Stimulated activated CD8-positive, alpha-beta memory T cell treated with anti-CD3 and anti-CD28 coated beads, Interleukin-4, amount 100 ng/mL, for 4 hours (primary cell): ENCODE data around the gene ROBO3.

Experiments used
- DNase-seq, 2 donors: peaks; one replicate each; pipeline ENCODE4 v3.0.0-alpha.2; 2020; ENCODE audit warnings: low read depth in 2 of 2, low spot score in 1 of 2

The ROBO3 gene

DNA sequence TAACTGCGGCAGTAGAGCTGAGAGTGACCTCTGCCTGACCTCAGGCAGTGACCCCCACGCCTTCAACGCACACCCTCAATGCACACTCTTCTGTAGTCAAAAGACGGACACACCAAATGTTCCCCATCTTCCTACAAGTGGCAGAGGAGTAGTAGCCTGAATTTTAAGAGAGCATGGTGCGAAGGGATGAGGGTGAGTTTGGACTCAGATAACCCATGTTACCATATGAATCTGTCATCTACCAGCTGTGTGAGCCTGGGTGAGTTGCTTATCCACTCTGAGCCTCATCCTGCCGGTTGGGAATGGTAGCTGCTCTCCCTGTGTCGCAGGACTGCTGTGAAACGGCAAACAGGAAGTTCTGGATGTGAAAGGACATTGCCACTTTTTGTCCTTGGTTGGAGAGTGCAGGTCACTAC is 20.6 kb upstream of the ROBO3 start:
- DNase-seq = no peak

DNA sequence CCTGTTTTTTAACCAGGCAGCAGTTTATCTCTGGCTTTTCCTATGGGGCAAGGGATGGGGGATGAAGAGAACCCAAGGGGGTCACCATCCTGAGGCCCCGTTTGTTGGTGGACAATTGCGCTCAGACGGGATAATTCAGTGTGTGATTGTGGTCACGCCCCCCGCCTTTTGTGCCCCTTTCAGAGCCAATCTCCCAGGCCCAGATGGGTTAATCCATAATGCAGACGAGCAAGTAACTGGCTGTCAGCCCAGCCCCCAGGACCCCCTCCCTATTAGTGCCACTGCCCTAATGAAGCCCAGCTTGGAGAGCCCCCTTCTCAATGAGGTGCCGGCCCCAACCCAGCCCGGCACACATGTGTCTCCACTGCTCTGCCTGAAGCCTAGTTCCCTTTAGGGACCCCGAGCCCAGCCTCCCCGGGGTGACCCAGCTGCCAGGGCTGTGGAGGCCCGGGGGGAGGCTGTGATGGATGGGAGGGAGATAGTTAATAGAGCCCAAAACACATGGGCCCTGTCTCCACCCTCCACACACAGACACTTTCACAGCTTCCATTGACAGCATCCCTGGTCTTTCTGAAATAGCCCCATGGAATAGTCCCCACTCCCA is 19.1 kb upstream of the ROBO3 start:
- no peak for DNase-seq

DNA sequence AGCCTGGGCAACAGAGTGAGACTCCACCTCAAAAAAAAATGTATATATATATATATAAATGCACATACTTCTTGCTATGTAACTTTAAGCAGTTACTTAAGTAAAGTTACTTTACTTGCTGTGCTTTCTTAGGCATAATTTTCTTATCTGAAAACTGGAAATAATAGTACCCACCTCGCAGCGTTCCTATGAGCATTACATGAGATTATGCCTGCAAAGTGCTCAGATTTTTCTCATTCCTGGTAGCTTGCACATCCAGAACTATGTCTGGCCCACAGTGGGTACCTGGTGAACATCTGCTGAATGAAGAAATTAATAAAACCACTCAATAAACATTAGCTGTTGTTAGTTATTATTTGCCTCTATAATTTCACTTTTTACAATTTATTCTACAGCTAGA is 6.1 kb upstream of the ROBO3 start:
- no peak for DNase-seq

DNA sequence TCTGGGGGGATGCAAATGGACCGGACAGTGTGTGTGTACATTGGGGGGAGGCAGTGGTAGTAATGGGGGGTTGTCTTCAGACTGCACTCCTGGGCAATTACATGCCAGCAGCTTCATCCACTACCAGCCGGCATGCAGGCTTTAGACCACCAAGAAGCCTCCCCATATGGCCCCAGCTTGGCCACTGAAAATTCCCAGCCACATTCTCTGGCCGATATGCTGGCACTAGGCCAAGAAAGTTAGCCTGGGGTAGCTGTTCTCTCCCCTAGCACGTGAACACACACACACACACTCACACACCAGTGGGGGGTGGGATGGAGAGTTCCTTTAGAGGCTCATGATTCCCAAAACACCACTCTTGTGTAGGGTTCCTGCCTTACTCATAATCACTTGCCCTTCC is 3.6 kb upstream of the ROBO3 start:
- no peak for DNase-seq

DNA sequence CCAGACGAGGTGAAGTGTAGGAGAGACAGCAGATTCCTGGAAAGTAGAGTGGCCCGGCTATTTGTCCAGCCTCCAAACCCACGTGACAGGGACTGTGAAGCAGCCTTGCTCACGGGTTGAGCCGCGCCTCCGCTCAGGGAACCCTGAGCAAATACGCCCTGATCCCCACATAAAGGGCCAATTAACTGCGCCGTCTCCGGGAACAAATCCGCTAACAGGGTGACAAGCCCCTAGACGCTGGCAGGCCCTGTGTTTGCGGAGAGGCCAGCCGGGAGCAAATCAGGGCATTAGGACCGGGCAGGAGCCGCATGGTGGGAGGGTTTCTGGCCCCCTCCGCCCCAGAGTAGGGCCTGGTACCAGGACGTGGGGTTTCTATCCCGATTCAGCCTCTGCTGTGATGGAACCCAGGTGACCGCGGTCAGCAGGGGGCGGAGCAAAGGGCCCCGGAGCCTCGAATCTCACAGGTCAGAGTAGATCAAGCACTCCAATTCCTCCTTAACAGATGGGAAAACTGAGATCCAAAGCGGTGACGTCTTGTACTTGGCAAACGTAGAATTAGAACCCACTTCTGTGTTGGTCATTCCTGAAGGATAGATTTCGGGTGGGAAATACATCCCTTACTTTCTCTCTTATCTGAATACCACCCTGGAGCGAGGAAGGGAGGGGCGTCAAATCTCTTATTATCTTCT is 2.0 kb upstream of the ROBO3 start:
- DNase-seq = no peak

DNA sequence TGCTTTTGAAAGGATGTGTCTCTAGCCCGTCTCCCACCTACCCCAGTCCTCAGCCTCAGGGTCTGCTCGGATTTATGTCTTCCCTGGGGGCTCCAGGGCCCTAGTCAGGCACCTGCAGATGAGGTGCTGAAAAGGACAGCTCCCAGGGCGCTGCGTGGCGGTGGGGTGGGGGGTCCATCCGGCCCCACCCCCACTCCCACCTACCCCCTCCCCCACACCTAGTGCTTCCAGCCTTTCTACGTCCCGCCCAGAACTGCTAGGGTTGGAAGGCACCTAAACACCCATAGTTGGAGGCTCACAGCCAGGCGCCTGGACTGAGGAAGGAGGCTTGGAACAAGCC is 1.4 kb upstream of the ROBO3 start:
- no peak for DNase-seq

DNA sequence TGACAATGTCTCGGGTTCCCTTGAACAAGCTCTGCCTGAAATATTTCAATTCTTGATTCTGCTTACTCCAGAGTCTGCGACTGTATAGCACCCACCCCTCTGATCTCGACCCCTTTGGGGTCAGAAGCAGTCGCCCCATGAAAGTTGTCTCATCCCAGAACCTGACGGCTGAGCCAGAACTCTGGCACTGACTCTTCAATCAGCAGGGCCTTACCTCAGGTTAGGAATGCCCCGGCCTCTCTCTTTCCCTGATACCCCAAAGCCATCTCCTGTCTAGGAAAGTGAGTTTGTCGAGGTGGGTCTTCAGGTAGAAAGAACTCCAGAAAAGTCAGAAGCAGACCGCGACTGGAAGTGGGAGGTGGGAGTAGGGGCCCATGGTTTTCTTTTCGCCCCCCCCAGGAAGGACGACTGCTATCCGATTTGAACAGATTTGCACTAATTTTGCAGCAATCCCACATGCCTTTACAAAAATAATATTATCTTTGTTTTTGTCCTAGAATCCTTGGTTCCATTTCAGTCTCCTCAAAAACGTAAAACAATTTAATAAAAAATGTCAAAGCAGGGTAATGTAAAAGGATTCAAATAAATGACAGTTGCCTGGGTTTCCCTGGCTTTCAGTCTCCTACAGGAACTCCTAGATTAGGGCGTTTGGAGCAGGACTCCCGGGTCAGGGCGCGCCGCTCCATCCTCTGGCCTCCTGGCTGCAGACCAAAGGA is 898 bp upstream of the ROBO3 start:
- no peak for DNase-seq

DNA sequence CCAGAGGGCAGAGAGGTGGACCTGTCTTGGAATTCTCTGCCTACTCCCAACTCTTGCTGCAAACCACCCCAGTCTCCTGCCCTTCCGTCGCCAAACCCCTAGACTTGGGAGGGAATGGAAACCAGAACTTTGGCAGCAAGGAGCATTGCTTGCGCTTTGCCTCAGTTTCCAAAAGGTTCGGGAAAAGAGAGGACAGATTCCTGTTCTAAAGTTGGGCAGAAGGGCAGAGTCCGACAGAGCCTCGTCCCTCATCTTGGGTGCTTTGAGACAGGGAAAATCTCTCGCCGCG is 396 bp upstream of the ROBO3 start:
- no peak for DNase-seq

DNA sequence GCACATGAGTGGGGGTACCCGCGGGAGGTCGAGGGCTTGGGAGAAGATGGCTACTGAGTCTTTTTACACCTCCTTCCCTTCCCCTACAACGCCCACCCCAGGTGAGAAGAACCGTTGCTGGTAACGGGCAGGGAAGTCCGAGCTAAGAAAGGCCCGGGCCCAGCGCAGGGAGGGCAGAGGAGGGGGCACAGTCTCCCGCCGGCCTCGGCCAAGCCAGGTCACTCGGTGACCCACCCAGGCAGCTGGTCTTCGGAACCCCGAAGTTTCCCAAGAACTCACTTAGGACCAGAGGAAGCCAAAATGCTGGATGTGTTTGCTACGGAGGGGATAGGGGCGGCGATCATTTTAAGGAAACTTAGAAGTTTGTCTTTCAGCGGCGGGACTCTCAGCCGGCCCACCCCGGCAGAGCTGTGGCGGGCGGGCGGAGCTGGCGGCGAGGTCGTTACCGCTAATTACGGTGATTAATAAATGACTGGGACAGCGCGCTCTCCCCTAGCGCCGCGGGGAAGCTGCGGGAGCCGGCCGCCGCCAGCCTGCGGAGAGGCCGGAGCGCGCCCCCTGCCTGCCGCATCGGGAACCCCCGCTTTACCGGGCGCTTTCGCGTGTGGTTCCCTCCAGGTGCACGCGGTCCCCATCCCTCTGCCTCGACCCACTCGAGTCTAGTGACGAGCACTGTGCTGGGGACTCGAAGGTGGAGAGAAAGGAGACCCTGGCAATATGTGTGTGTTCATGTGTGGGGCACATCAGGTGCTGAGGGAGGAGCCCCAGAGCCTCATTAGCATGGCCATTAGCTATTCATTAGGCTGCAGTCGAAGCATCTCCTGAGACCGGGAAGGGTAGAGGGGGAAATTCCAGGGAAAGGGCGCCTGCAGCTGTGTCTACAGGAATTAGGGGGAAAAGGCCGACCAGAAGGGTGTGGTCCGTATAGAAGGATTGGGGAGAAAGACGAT is 945 bp downstream of the ROBO3 start:
- no peak for DNase-seq

DNA sequence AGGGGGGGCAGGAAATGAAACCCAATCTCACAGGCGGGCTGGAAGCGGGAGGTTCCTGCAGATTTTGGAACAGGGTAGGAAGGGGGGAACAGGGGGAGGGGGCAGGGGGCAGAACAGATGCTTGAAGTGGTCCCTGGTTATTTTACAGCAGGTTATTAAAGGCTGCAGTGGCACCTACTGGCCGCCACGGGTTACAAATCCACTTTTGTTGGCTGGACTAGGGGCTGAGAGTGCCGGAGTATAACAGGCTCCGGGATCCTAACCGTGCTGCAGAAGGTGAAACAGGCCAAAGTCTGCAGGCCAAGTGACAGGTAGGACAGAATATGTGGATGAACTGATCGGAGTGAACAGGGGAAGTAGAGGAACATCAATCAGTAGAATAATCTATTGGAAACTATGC is 2.5 kb downstream of the ROBO3 start:
- DNase-seq = no peak

DNA sequence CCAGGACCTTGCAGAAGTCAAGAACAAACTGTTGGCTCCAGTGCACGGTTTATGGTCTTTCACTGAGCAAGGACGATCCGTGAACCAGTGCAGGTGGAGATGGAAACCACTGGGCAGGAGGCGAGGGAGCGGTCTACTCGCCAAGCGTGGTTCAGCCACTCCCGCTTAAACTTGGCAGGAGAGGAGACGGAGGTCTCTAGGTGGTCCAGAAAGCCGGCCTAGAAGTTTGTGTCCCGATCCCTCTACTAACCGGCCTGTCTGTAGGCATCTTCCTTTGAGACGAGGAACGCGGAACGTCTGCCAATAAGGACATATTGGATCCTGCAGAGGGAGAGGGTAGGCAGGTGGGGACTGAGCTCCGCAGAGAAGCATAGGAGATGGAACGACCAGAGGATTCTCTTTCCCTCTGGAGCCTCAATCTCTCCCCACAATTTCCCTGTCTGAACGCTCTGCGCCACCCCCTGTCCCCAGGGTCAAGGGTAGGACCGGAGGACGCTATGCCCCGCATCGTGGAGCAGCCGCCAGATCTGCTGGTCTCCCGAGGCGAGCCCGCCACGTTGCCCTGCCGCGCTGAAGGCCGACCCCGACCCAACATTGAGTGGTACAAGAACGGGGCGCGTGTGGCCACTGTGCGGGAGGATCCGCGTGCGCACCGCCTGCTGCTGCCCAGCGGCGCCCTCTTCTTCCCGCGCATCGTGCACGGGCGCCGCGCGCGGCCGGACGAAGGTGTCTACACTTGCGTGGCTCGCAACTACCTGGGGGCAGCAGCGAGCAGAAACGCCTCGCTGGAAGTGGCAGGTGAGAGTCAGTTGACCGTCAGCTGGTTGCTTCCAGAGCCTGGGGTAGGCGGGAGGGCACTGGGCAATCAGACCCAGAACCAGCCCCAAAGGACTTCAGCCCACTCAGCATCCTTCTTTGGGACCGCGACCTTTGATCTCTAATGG is 3.4 kb downstream of the ROBO3 start:
- no peak for DNase-seq

DNA sequence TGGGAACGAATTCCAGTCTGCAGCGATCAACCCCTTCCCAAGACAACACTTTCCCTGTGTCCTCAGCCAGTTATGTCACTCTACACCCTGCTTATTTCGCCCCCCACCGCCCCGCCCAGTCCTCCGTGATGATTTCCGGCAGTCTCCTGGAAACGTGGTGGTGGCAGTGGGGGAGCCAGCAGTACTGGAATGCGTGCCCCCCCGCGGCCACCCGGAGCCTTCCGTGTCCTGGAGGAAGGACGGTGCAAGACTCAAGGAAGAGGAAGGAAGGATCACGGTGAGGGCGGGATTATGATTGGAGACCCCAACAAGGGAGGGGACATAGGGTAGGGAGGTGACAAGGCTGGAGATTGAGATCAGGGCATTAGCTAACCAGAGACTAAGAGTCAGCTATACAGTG is 4.1 kb downstream of the ROBO3 start:
- no peak for DNase-seq

DNA sequence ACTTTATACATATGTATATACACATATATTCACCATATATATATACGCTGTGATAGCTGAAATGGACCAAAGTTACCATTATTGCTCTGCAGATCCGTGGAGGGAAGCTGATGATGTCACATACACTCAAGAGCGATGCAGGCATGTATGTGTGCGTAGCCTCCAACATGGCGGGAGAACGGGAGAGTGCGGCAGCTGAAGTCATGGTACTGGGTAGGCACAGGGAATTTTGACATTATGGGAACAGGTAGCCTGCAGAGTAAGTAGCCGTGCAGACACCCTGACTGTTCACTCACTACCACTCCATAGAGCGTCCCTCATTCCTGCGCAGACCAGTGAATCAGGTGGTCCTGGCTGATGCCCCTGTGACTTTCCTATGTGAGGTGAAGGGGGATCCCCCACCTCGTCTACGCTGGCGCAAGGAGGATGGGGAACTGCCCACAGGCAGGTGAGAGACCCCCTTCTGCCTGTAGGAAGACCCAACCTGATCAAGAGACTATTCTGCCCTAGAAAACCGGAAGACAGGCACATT is 4.7 kb downstream of the ROBO3 start:
- DNase-seq = no peak

DNA sequence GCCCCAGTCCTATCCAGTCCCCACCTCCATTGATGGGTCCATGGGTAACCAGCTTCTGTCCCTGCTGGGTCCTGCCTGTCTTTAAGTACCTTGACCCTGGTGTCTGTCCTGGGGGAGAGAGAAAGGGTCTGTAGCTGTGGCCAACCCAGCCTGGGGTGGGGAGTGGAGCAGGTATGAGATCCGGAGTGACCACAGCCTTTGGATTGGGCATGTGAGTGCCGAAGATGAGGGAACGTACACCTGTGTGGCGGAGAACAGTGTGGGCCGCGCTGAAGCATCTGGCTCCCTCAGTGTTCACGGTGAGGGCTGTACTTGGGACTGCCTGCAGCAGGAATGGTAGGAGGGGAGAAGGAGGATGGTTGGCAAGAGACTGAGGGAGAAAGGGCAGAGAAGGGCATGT is 5.2 kb downstream of the ROBO3 start:
- DNase-seq = no peak

DNA sequence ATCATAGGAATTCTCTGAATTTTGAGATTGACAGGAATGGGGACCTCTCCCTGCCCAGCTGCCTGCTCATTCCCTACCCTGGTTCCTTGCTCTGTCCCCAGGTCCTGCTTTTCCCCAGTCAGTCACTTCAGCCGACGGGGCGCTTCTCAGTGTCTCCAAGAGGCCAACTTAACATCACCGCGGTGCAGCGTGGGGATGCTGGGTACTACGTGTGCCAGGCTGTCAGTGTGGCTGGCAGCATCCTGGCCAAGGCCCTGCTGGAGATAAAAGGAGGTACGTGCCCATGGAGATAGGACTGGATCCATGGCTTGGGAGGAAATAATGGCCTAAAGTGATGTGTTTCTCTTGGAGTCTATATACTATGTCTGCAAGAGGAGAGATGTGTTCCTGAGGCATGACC is 7.0 kb downstream of the ROBO3 start:
- no peak for DNase-seq

DNA sequence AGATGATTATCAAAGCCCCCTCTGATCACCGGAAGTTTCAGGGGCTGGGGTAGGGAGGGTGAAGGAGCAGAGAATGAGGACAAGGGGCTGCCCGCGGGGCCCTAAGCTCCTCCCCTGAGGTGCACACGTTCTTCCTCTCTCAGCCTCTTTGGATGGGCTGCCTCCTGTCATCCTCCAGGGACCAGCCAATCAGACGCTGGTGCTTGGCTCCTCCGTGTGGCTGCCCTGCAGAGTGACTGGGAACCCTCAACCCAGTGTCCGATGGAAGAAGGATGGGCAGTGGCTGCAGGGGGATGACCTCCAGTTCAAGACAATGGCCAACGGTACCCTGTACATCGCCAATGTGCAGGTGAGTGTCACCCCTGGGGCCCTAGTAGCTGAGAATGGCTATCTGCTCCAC is 7.5 kb downstream of the ROBO3 start:
- DNase-seq = no peak

DNA sequence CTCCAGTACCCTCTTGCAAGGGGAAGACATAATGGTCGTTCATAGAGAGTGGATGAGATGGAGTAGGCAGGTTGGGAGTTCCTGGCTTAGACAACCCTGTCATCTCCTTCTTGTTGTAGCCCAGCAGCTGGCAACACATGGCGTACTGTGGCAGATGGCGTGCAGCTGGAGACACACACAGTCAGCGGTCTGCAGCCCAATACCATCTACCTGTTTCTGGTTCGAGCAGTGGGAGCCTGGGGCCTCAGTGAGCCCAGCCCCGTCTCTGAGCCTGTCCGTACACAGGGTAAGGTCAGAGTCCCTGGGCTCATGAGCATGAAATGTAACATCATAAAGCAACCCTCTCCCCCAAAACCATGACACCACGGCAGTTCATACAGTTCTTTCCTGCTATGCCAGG is 8.7 kb downstream of the ROBO3 start:
- DNase-seq = no peak

DNA sequence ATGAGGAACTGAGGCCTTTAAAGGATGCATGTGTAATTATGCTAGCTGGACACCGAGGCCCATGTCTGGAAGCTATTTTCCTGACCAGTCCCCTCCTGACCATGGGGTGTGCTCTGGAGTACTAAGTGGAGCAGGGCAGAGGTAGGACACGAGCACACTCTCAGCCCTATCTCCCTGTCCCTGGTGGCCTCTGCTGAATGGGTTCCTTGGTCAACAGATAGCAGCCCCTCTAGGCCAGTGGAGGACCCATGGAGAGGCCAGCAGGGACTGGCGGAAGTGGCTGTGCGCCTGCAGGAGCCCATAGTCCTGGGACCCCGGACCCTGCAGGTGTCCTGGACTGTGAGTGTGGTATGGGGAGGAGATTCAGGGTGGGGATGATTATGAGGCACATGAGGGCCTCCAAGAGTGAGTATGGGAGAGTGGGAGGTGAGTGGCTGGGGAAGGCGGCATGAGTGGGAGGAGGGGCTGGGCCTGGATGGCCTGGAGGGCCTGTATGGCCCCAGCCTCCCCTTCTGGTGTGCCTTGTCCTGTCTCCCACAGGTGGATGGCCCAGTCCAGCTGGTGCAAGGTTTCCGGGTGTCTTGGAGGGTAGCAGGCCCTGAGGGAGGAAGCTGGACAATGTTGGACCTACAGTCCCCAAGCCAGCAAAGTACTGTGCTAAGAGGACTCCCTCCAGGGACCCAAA is 9.5 kb downstream of the ROBO3 start:
- no peak for DNase-seq

DNA sequence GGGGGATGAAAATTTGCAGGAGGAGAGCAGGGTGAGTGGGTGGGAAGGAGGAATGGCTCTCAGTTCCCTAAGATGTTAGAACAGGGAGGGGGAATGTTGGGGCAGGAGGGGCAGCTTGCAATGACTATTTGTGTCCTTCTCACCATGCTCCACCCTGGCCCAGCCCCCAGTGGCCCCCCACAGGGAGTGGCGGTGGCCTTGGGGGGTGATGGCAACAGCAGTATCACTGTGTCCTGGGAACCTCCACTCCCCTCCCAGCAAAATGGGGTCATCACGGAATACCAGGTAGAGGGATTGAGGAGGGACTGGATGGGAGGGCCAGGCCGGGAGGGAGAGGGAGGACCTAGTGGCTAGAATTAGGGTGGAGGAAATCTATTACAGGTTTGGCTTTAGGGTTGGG is 10.2 kb downstream of the ROBO3 start:
- no peak for DNase-seq
